Loucy (cell line): Measurements from ENCODE around the gene PRAF2.

ENCODE experiments used
- CTCF ChIP-seq: fragments of 200-600 bp; sonication (generic); conservative IDR thresholded peaks from 2 replicates; pipeline ENCODE4 v1.5.1; 2014; ENCODE audit warnings: mild to moderate bottlenecking, antibody characterized with exemption, low read length
- EZH2phosphoT487 ChIP-seq: fragments of 200-600 bp; IDR thresholded peaks from 2 replicates; pipeline ENCODE4 v1.6.1; 2018; ENCODE audit warnings: antibody characterized with exemption, mild to moderate bottlenecking, moderate library complexity, borderline replicate concordance

- no peak for TF ChIP-seq EZH2phosphoT487
- TF ChIP-seq CTCF, result no peak
Observed at GRCh38 chrX:49072712-49073095, 1.1 kb downstream of the PRAF2 start.
